ENCODE results near the gene FBXO2. TPM values are rescaled to one million over a fixed set of nuclear protein-coding genes. Genes with fewer than 3 reads are reported as not detected.
"Not testable (repeated sequence)": the region's sequence is repeated elsewhere in the genome, so short reads cannot be mapped to it uniquely, and the experiment has no call there.

Gene FBXO2
- total RNA-seq, 1 donor from 2014 or later, result not detected

- DNase-seq (ENCODE audit: low read depth), result no peak
Measured at GRCh38 chr1:11629184-11630016, 24.8 kb downstream of the FBXO2 start.

DNA sequence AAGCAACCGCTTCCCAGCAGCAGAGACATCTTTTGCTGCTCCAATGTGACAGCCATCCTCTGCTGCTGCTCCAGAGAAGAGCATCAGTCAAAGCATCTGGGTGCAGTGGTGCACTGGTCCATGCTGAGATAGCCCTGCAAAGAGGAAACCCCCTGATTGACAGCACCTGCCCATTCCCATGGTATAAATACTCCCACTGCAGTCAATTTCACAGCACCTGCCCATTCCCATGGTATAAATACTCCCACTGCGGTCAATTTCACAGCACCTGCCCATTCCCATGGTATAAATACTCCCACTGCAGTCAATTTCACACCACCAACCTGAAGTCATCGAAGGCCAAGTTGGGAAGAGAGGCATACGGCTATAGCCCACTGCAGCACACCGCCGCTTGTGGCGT is 25.5 kb downstream of the FBXO2 start:
- no peak for DNase-seq (ENCODE audit: low read depth)

- no peak for DNase-seq (ENCODE audit: low read depth)
Measured at GRCh38 chr1:11626551-11626950, 27.7 kb downstream of the FBXO2 start.

GRCh38 chr1:11623702-11624101 is 30.5 kb downstream of the FBXO2 start:
- no peak for DNase-seq (ENCODE audit: low read depth)

- DNase-seq (ENCODE audit: low read depth), result no peak
Measured at GRCh38 chr1:11622398-11622797, 31.8 kb downstream of the FBXO2 start.

DNA sequence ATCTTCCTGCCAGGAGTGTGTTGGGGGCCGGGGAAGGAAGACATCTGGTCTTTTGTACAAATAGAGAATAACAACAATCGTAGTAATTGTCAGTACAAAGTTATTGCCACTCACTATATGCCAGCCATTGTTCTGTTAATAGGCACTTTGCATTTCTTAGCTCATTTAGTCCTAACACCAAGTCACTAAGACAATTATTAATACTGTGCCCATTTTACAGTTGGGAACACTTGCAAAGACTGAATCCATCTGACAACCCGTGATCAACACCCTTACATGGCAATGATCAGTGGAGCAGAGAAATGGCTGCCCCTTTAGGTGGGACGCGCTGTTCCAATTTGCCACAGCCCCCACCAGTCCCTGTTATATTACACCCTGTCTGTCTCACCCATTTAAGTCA is 33.3 kb downstream of the FBXO2 start:
- DNase-seq (ENCODE audit: low read depth), result no peak

DNA sequence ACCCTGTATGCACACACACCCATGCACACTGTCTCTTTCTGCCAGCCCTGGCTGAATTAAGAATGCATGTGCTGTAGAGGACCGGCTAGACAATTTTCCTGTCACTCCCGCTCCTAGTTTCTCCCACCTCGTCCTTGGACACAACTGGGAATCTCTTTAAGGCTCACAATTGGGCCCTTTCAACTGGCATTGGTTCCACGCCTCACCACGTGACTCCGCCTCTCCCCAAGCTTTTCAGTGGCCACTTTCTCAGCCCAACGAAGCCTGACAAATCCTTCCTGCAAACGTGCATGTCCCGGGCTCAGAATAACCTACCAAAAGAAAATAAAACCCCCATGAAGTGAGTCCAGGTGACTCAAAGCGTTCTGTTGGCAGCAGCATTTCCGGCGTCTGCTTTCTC is 33.8 kb downstream of the FBXO2 start:
- no peak for DNase-seq (ENCODE audit: low read depth)

GRCh38 chr1:11617741-11618140 is 36.5 kb downstream of the FBXO2 start:
- no peak for DNase-seq (ENCODE audit: low read depth)

DNA sequence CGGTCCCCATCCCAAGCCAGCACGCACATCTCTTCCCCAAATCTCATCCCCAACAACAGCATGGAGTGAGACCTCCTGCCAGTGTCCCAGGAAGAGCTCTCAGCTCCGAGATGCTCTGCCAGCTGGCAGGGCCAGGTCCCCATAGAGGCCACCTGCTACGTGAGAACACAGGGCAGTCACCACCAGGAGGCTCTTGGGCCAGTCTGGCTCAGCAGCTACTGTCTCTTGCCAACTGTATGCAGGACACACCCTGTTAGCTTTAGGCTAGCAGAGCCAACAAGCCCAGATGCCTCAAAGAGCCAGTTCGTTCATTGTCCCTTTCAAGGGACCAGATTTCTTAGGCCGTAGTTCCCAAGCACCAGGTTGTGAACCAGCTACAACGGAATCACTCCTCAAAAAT is 36.9 kb downstream of the FBXO2 start:
- DNase-seq (ENCODE audit: low read depth), result no peak

DNA sequence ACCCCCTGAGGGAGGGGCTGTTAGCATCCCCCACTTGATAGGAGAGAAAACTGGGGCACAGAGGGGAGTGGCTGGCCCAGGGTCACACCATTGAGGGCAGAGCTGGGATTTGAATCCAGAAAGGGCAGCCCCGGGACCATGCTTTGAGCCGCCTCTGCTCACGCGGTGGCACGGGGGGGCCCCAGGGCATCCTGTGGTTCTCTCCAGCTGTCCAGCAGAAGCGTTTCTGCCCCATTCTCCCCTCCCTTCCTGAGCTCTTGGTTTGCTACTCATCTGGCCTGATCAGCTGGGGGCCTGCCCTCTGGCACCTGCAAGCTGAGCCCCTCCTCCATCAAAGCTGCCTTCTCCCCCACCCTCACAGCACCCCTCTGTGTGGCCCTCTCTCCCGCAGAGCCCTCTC is 37.5 kb downstream of the FBXO2 start:
- DNase-seq (ENCODE audit: low read depth), result no peak

DNA sequence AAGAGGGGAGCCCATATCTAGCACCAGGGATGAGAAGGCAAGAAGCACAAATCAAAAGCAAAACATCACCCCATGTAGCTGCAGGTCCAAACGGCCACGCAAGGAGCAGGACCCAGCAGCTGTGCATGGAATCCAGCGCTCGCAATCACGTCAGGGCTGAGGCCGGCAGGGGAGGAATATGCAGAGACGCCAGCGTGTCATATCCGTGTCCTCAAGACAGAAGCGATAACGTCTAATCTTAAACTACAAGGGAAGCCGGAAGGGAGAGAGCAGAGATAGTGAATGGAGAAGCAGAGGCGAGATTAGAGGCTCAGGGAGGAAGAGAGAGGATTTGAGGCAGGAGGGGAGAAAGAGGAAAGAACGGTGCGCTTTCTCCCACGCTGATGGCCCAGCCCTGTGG is 39.1 kb downstream of the FBXO2 start:
- no peak for DNase-seq (ENCODE audit: low read depth)

DNA sequence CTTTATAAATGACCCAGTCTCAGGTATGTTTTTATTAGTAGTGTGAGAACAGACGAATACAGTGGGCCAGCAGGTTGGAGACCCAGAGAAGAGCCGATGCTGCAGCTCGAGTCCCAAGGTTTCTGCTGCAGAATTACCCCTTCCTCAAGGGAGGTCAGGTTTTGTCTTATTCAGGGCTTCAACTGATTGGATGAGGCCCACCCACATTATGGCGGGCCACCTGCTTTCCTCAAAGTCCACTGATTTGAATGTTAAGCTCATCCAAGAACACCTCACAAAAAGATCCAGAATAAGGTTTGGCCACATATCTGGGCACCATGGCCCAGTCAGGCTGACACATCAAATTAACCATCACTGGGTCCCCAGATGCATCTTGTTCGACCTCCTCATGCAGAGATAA is 40.9 kb downstream of the FBXO2 start:
- no peak for DNase-seq (ENCODE audit: low read depth)

- DNase-seq (ENCODE audit: low read depth), result no peak
Measured at GRCh38 chr1:11611638-11612327, 42.4 kb downstream of the FBXO2 start.

GRCh38 chr1:11610629-11611180 is 43.5 kb downstream of the FBXO2 start:
- DNase-seq (ENCODE audit: low read depth), result no peak

GRCh38 chr1:11609378-11609777 is 44.9 kb downstream of the FBXO2 start:
- DNase-seq (ENCODE audit: low read depth), result not testable (repeated sequence)

DNA sequence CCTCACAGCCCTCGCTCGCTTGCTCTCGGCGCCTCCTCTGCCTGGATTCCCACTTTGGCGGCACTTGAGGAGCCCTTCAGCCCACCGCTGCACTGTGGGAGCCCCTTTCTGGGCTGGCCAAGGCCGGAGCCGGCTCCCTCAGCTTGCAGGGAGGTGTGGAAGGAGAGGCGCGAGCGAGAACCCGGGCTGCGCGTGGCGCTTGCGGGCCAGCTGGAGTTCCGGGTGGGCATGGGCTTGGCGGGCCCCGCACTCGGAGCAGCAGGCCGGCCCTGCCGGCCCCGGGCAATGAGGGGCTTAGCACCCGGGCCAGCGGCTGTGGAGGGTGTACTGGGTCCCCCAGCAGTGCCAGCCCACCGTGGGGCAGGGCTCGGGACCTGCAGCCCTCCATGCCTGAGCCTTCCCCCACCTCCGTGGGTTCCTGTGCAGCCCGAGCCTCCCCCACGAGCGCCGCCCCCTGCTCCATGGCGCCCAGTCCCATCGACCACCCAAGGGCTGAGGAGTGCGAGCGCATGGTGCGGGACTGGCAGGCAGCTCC is 45.6 kb downstream of the FBXO2 start:
- not testable (repeated sequence) for DNase-seq (ENCODE audit: low read depth)

GRCh38 chr1:11606775-11607174 is 47.5 kb downstream of the FBXO2 start:
- no peak for DNase-seq (ENCODE audit: low read depth)

DNA sequence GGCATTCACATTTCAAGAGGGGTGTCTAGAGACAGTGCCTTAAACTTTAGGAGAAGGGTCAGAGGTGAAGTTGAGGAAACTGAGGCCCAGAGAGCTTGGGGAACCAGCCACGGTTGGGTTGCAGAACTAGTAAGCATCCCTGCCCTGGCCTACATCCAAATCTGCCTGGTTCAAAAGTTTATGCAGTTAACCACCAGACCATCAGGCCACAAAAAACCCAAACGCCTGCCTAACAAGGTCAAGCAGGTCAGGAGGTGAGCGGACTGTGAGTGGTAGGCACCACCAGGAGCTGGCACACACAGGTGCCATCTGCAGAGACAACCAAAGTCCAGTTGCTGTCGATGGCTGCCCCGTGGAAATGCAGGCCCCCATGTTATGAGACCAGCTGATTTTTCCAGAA is 51.2 kb downstream of the FBXO2 start:
- no peak for DNase-seq (ENCODE audit: low read depth)

DNA sequence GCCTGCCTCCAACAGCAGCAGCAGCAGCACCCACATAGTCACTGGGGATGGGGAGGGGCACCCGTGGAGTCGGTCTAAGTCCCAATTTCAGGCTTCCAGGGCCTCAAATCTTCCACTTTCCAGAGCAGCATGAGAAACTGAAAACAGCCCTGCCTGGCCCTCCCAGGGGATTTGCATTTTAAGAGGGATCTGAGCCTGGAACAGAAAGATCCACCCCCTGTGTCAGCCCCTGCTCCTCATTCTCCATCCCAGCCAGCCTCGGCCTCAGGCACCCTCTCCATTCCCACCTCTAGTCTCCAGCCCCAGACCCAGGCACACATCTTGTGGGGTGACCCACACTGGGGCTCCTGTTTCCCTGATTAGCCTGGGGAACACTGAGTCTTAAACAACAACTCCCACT is 51.8 kb downstream of the FBXO2 start:
- no peak for DNase-seq (ENCODE audit: low read depth)

GRCh38 chr1:11600836-11601235 is 53.4 kb downstream of the FBXO2 start:
- DNase-seq (ENCODE audit: low read depth), result no peak

- DNase-seq (ENCODE audit: low read depth), result no peak
Measured at GRCh38 chr1:11599891-11600576, 54.2 kb downstream of the FBXO2 start.

- DNase-seq (ENCODE audit: low read depth), result no peak
Measured at GRCh38 chr1:11598461-11598860, 55.8 kb downstream of the FBXO2 start.
